ENCODE results near the gene ATF3.

ATF3 gene

GRCh38 chr1:212565571-212566305 lies 42.8 kb upstream of the ATF3 start:
- Histone ChIP-seq H2AFZ (ENCODE audit: low read depth, low read length) (peak overlapping the region; percentile 85; the same call in 1 of the 2 replicates), H3K9me3 (ENCODE audit: insufficient read depth, low read length, severe bottlenecking) (no peaks in the 10 kb centered on the region), H3K79me2 (ENCODE audit: insufficient read depth, low read length) (no peaks in the 10 kb centered on the region), H3K9ac (ENCODE audit: low read depth, low read length) (no peak overlapping the region), H3K27ac (ENCODE audit: low read length) (no peak overlapping the region), H3K27me3 (ENCODE audit: insufficient read depth, low read length, poor library complexity) (peaks cover 6% of the 10 kb centered on the region), H4K20me1 (ENCODE audit: insufficient read depth, low read length) (no peaks in the 10 kb centered on the region), H3K4me3 (ENCODE audit: low read depth in 1 of 2, low read length in 2 of 2) (no peak overlapping the region), H3K36me3 (ENCODE audit: insufficient read depth, low read length) (no peaks in the 10 kb centered on the region), H3K4me1 (ENCODE audit: insufficient read depth, low read length) (peaks cover 18% of the 10 kb centered on the region), H3K4me2 (ENCODE audit: insufficient read depth, low read length) (peak overlapping the region; percentile 92)
- ATAC-seq (ENCODE audit: insufficient read depth, low read depth) (no peak), DNase-seq (no peak)
- TF ChIP-seq CTCF (IDR thresholded peaks at IDR 0.05; ENCODE audit: borderline replicate concordance, extremely low read depth, low read length, poor library complexity, severe bottlenecking) (no peak), EZH2 (IDR thresholded peaks at IDR 0.05; ENCODE audit: borderline replicate concordance, low read depth, low read length, severe bottlenecking) (no peak)

GRCh38 chr1:212566522-212567479 lies 41.8 kb upstream of the ATF3 start:
- ATAC-seq (ENCODE audit: insufficient read depth, low read depth) (peak; percentile 97), DNase-seq (peak; percentile 58)
- TF ChIP-seq EZH2 (IDR thresholded peaks at IDR 0.05; ENCODE audit: borderline replicate concordance, low read depth, low read length, severe bottlenecking) (no peak), CTCF (IDR thresholded peaks at IDR 0.05; ENCODE audit: borderline replicate concordance, extremely low read depth, low read length, poor library complexity, severe bottlenecking) (no peak)
- Histone ChIP-seq H3K79me2 (ENCODE audit: insufficient read depth, low read length) (no peaks in the 10 kb centered on the region), H3K4me2 (ENCODE audit: insufficient read depth, low read length) (peak overlapping the region; percentile 92), H3K27me3 (ENCODE audit: insufficient read depth, low read length, poor library complexity) (peaks cover 6% of the 10 kb centered on the region), H2AFZ (ENCODE audit: low read depth, low read length) (peak overlapping the region; percentile 85), H3K4me3 (ENCODE audit: low read depth in 1 of 2, low read length in 2 of 2) (peak overlapping the region; percentile 47 to 67), H3K36me3 (ENCODE audit: insufficient read depth, low read length) (no peaks in the 10 kb centered on the region), H3K4me1 (ENCODE audit: insufficient read depth, low read length) (peaks cover 18% of the 10 kb centered on the region), H3K9me3 (ENCODE audit: insufficient read depth, low read length, severe bottlenecking) (no peaks in the 10 kb centered on the region), H4K20me1 (ENCODE audit: insufficient read depth, low read length) (no peaks in the 10 kb centered on the region), H3K27ac (ENCODE audit: low read length) (peak overlapping the region; percentile 55; the same call in 1 of the 2 replicates), H3K9ac (ENCODE audit: low read depth, low read length) (peak overlapping the region; percentile 56)

- H3K4me2 ChIP-seq (ENCODE audit: insufficient read depth, low read length), result peak overlapping the region; percentile 92
- peaks cover 18% of the 10 kb centered on the region for H3K4me1 ChIP-seq (ENCODE audit: insufficient read depth, low read length)
- ATAC-seq (ENCODE audit: insufficient read depth, low read depth) (no peak), DNase-seq (no peak)
- peak overlapping the region in 1 of 2 experiments; percentile 67; a peak in 1 of 4 replicates for H3K4me3 ChIP-seq (ENCODE audit: low read depth in 1 of 2, low read length in 2 of 2)
- H3K27me3 ChIP-seq (ENCODE audit: insufficient read depth, low read length, poor library complexity), result peaks cover 6% of the 10 kb centered on the region
- no peak overlapping the region for H3K27ac ChIP-seq (ENCODE audit: low read length)
- H3K9me3 ChIP-seq (ENCODE audit: insufficient read depth, low read length, severe bottlenecking), result no peaks in the 10 kb centered on the region
- no peak overlapping the region for H2AFZ ChIP-seq (ENCODE audit: low read depth, low read length)
- no peaks in the 10 kb centered on the region for H3K36me3 ChIP-seq (ENCODE audit: insufficient read depth, low read length)
- no peaks in the 10 kb centered on the region for H3K79me2 ChIP-seq (ENCODE audit: insufficient read depth, low read length)
- TF ChIP-seq EZH2 (IDR thresholded peaks at IDR 0.05; ENCODE audit: borderline replicate concordance, low read depth, low read length, severe bottlenecking) (no peak), CTCF (IDR thresholded peaks at IDR 0.05; ENCODE audit: borderline replicate concordance, extremely low read depth, low read length, poor library complexity, severe bottlenecking) (no peak)
- H4K20me1 ChIP-seq (ENCODE audit: insufficient read depth, low read length), result no peaks in the 10 kb centered on the region
- H3K9ac ChIP-seq (ENCODE audit: low read depth, low read length), result peak overlapping the region; percentile 56; the same call in 1 of the 2 replicates
Measured at GRCh38 chr1:212567638-212568037, 40.9 kb upstream of the ATF3 start.
